HEK293T (cell line): ENCODE measurements around the gene CDC40.

Experiments
- CTCF ChIA-PET: fragments of 350-600 bp; formaldehyde crosslinking; extraction: SDS; loops from one replicate; lab custom pipeline; 2021; ENCODE audit warnings: antibody characterized with exemption, inconsistent platforms; lab: Yijun Ruan, JAX
- POLR2A ChIA-PET: fragments of 350-600 bp; formaldehyde crosslinking; extraction: SDS; loops from one replicate; lab custom pipeline; 2020; ENCODE audit warnings: antibody characterized with exemption, inconsistent platforms; lab: Yijun Ruan, JAX
- DNase-seq: peaks from one replicate; pipeline ENCODE4 v3.0.0; 2012; ENCODE audit warnings: mixed read lengths; ENCODE audit errors: extremely low spot score
- ARNT ChIP-seq: fragments of 450-650 bp; IDR thresholded peaks from 2 replicates; pipeline ENCODE4 v1.6.1; 2017; ENCODE audit warnings: mild to moderate bottlenecking
- BHLHE40 ChIP-seq: fragments of 450-650 bp; IDR thresholded peaks from 2 replicates; pipeline ENCODE4 v1.6.1; 2016; ENCODE audit warnings: mild to moderate bottlenecking, moderate library complexity, borderline replicate concordance
- CTBP1 ChIP-seq: fragments of 450-650 bp; IDR thresholded peaks from 2 replicates; pipeline ENCODE4 v1.6.1; 2016; ENCODE audit warnings: borderline replicate concordance
- ELF4 ChIP-seq: fragments of 450-650 bp; IDR thresholded peaks from 2 replicates; pipeline ENCODE4 v1.6.1; 2017; ENCODE audit warnings: antibody characterized with exemption
- FOXA1 ChIP-seq: fragments of 450-650 bp; IDR thresholded peaks from 2 replicates; pipeline ENCODE4 v1.6.1; 2016; ENCODE audit warnings: mild to moderate bottlenecking
- FOXK2 ChIP-seq: fragments of 450-650 bp; IDR thresholded peaks from 2 replicates; pipeline ENCODE4 v1.6.1; 2016; ENCODE audit warnings: mild to moderate bottlenecking
- FOXM1 ChIP-seq: fragments of 450-650 bp; IDR thresholded peaks from 2 replicates; pipeline ENCODE4 v1.6.1; 2017; ENCODE audit warnings: mild to moderate bottlenecking, borderline replicate concordance
- HDGF ChIP-seq: fragments of 450-650 bp; IDR thresholded peaks from 2 replicates; pipeline ENCODE4 v1.6.1; 2017; ENCODE audit warnings: antibody characterized with exemption, borderline replicate concordance
- L3MBTL2 ChIP-seq: fragments of 450-650 bp; conservative IDR thresholded peaks from 2 replicates; pipeline ENCODE4 v1.6.1; 2016; ENCODE audit warnings: mild to moderate bottlenecking
- LEF1 ChIP-seq: fragments of 450-650 bp; IDR thresholded peaks from 2 replicates; pipeline ENCODE4 v1.6.1; 2017; ENCODE audit warnings: mild to moderate bottlenecking, borderline replicate concordance
- NFRKB ChIP-seq: fragments of 450-650 bp; IDR thresholded peaks from 2 replicates; pipeline ENCODE4 v1.6.1; 2016; ENCODE audit warnings: mild to moderate bottlenecking, moderate library complexity
- PKNOX1 ChIP-seq: fragments of 450-650 bp; IDR thresholded peaks from 2 replicates; pipeline ENCODE4 v1.6.1; 2016
- SP1 ChIP-seq: fragments of 450-650 bp; IDR thresholded peaks from 2 replicates; pipeline ENCODE4 v1.6.1; 2017
- SUZ12 ChIP-seq: fragments of 450-650 bp; IDR thresholded peaks from 2 replicates; pipeline ENCODE4 v1.6.1; 2016; ENCODE audit warnings: mild to moderate bottlenecking
- TARDBP ChIP-seq: fragments of 450-650 bp; IDR thresholded peaks from 2 replicates; pipeline ENCODE4 v1.6.1; 2016
- ZNF384 ChIP-seq: fragments of 450-650 bp; IDR thresholded peaks from 2 replicates; pipeline ENCODE4 v1.6.1; 2016

CDC40 gene

GRCh38 chr6:110246378-110246777 is 66.2 kb downstream of the CDC40 start:
- CTCF ChIA-PET: interaction anchor here (1.1 kb wide), 1 partner anchor 16 kb away, joined by 3 read pairs; no protein-coding TSS in a partner anchor
- no peak for DNase-seq
- TF ChIP-seq TARDBP (no peak), ZNF384 (no peak), PKNOX1 (no peak), FOXA1 (no peak), HDGF (no peak)
- POLR2A ChIA-PET: no interaction called here

- POLR2A ChIA-PET: no interaction called here
Observed at GRCh38 chr6:110246900-110247546, 66.8 kb downstream of the CDC40 start.

DNA sequence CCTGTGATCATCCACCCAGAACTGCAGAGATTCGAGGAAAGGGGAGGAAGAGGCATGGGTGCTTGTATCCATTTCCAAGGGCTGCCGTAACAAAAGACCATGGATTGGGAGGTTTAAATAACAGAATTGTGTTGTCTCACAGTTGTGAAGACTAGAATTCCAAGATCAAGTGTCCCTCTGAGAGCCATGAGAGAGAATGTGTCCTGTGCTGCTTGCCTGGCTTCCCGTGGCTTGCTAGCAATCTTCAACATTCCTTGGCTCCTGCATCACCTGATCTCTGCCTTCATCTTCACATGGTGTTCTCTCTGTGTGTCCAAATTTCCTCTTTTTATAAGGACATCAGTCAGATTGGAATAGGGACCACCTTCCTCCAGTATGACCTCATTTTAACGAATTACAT is 69.8 kb downstream of the CDC40 start:
- POLR2A ChIA-PET: no interaction called here
- CTCF ChIA-PET: no interaction called here
- DNase-seq: no peak
- TF ChIP-seq LEF1 (no peak), ELF4 (no peak), ZNF384 (no peak), CTBP1 (no peak), FOXM1 (no peak), L3MBTL2 (no peak), NFRKB (no peak), FOXA1 (no peak), SUZ12 (no peak), PKNOX1 (no peak), TARDBP (no peak)

More at GRCh38 chr6:110246900-110247546, 66.8 kb downstream of the CDC40 start:
- TF ChIP-seq SP1: no peak
- TF ChIP-seq FOXA1: no peak
- no peak for TF ChIP-seq ZNF384
- no peak for TF ChIP-seq FOXK2
- no peak for TF ChIP-seq PKNOX1
- TF ChIP-seq ARNT: no peak
- no peak for TF ChIP-seq ELF4
- no peak for TF ChIP-seq LEF1
- no peak for TF ChIP-seq L3MBTL2
- no peak for TF ChIP-seq BHLHE40
- no peak for TF ChIP-seq TARDBP
- TF ChIP-seq SUZ12: no peak
- no peak for TF ChIP-seq NFRKB
- no peak for TF ChIP-seq HDGF
- TF ChIP-seq CTBP1: no peak
- TF ChIP-seq FOXM1: no peak
- CTCF ChIA-PET: interaction anchor here (1.1 kb wide), 1 partner anchor 16 kb away, joined by 3 read pairs; no protein-coding TSS in a partner anchor
- no peak for DNase-seq

DNA sequence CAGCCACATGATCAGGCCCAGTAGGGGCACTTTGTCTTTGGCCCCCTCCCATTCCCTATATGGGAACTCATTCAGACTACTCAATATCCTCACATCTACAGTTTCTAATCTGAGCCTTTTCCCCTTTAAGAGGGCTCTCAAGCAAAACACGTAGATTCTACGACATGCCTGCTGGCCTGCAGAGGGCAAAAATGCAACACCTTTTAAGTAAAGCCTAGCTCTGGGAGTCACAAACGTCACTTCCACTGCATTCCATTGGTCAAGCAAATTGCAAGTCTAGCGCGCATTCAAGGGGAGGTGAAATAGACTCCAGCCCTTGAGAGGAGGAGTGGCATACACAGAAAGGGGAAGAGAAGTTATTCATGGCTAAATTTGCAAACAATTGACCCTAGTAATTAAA is 70.6 kb downstream of the CDC40 start:
- CTCF ChIA-PET: no interaction called here
- POLR2A ChIA-PET: no interaction called here
- no peak for DNase-seq
- TF ChIP-seq BHLHE40: no peak
- TF ChIP-seq L3MBTL2: no peak
- TF ChIP-seq HDGF: no peak

DNA sequence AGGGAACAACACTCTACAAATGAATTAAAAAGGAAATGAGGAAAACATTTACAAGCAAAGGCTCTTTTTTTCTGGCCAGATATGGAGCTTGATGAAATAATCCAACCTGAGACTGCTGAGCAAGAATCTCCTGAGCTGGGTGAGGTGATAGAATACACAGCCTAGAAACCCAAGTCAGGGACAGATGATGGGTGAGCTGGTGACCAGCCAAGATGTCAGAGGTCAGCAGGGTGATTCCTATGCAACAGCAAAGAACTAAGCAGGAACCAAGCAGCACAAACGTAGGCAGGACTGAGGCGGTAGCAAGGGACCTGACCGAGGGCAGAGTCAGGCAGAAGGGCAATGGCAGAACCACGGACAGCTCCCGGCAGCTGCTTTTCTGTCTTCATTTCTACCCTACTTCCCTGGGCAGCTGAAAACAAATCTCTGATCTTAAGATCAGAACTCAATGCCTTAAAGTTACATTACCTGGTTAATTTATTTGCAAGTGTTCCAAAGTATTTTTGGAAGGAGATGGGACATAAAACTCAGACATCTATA is 75.1 kb downstream of the CDC40 start:
- TF ChIP-seq HDGF (no peak), FOXA1 (no peak), PKNOX1 (no peak), FOXM1 (no peak), TARDBP (no peak), SP1 (no peak), LEF1 (no peak), ELF4 (no peak), ZNF384 (no peak), ARNT (no peak), FOXK2 (no peak), SUZ12 (no peak)
- POLR2A ChIA-PET: no interaction called here
- CTCF ChIA-PET: no interaction called here
- DNase-seq: peak; percentile 52

- CTCF ChIA-PET: no interaction called here
- TF ChIP-seq BHLHE40 (no peak), FOXA1 (no peak), PKNOX1 (no peak), ELF4 (no peak), ZNF384 (no peak), CTBP1 (no peak), SP1 (no peak), L3MBTL2 (no peak), ARNT (no peak), NFRKB (no peak), HDGF (no peak), TARDBP (no peak), FOXK2 (no peak), LEF1 (no peak), SUZ12 (no peak), FOXM1 (no peak)
- no peak for DNase-seq
- POLR2A ChIA-PET: no interaction called here
Observed at GRCh38 chr6:110256366-110256765, 76.1 kb downstream of the CDC40 start.
